ENCODE measurements around the gene ALPL.

ALPL gene

DNA sequence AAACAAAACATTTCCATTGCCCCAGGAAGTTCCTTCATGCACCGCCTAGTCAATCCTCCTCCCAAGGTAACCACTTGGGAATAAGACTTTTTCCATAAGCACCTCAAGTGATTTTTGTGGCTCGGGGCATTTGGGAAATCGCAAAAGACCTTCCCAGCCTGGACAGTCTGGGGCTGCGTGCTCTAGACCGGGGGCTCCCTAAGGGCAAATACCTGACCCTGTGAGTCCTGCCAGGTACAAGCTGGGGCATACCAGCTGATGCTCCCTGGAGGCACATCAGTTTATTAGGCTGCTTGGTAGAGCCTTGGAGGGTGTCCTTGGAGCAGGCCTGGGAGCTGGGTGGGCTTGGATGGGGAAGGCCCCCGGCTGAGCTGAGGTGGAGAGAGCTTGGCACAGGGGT lies 34.4 kb downstream of the ALPL start:
- no peak overlapping the region for H3K4me3 ChIP-seq (ENCODE audit: low read depth, low read length)
- TF ChIP-seq, protein P1, sequence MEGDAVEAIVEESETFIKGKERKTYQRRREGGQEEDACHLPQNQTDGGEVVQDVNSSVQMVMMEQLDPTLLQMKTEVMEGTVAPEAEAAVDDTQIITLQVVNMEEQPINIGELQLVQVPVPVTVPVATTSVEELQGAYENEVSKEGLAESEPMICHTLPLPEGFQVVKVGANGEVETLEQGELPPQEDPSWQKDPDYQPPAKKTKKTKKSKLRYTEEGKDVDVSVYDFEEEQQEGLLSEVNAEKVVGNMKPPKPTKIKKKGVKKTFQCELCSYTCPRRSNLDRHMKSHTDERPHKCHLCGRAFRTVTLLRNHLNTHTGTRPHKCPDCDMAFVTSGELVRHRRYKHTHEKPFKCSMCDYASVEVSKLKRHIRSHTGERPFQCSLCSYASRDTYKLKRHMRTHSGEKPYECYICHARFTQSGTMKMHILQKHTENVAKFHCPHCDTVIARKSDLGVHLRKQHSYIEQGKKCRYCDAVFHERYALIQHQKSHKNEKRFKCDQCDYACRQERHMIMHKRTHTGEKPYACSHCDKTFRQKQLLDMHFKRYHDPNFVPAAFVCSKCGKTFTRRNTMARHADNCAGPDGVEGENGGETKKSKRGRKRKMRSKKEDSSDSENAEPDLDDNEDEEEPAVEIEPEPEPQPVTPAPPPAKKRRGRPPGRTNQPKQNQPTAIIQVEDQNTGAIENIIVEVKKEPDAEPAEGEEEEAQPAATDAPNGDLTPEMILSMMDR (IDR thresholded peaks at IDR 0.05; ENCODE audit: low read depth, low read length), result no peak
- no peak for DNase-seq (ENCODE audit: low read depth, low spot score)
- in situ Hi-C loops (cut with HindIII; ENCODE audit: low sequenced_read_pairs), result no loop called here

DNA sequence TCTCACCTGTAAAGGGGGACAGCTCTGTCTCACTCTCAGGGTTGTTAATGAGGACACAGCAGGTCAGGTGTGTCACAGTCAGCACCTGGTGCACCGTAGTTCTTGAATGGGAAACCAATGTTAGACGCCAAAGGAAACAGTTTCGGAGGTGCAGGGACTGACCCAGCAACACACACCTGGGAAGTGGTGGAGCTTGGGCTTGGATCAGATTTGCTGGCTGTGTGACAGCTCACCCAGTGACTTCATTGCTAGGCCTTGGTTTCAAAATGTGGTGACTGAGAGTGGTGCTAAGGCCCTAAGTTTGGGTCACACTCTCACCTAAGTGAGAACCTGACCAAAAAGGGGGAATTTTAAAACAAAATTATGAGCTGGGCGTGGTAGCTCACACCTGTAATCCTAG lies 34.9 kb downstream of the ALPL start:
- in situ Hi-C loops (cut with HindIII; ENCODE audit: low sequenced_read_pairs), result no loop called here
- no peak for DNase-seq (ENCODE audit: low read depth, low spot score)
- TF ChIP-seq, protein P1 (IDR thresholded peaks at IDR 0.05; ENCODE audit: low read depth, low read length), result no peak
- no peak overlapping the region for H3K4me3 ChIP-seq (ENCODE audit: low read depth, low read length)

- TF ChIP-seq, protein P1 (IDR thresholded peaks at IDR 0.05; ENCODE audit: low read depth, low read length), result no peak
Measured at GRCh38 chr1:21546122-21546825, 37.1 kb downstream of the ALPL start.

DNA sequence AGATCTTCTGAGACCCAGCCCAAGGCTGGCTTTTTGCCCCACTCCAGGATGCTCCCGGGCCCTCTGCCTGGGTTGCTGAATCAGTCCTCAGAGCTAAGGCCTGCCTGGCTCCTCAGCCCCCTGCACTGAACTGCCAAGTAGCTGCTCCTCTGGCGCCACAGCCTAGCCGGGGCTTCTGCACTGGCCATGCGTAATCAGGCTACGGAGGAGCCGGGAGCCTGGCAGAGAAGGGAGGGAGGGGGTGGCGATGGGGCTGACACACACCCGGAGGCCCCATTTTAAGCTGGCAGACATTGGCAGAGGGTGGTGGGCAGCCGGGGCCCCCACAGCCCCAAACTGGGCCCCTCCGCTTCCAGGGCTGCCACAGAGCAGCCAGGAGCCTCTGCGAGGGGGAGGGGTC lies 38.7 kb downstream of the ALPL start:
- no peak for DNase-seq (ENCODE audit: low read depth, low spot score)

More at GRCh38 chr1:21546122-21546825, 37.1 kb downstream of the ALPL start:
- DNase-seq (ENCODE audit: low read depth, low spot score), result no peak
- in situ Hi-C loops (cut with HindIII; ENCODE audit: low sequenced_read_pairs), result no loop called here
- H3K4me3 ChIP-seq (ENCODE audit: low read depth, low read length), result no peak overlapping the region

DNA sequence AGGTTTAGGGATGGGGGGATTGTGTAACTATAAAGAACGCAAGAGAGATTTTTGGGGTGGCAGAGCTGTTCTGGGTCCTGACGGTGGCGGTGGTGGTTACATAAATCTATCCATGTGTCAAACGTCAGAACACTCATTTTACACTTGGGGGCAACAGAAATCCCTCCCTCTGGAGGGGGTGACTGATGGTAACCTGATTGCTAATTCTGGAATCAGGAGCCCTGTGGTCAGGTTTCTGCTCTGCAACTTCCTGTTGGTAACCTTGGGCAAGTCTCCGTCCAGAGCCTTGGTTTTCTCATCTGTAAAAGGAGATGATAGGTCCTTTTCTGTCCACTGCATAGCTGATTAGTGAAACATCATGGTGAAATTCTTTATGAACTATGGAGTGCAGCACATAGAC lies 40.9 kb downstream of the ALPL start:
- H3K4me3 ChIP-seq (ENCODE audit: low read depth, low read length), result no peak overlapping the region
- DNase-seq (ENCODE audit: low read depth, low spot score), result peak; percentile 20
- TF ChIP-seq, protein P1 (IDR thresholded peaks at IDR 0.05; ENCODE audit: low read depth, low read length), result no peak
- in situ Hi-C loops (cut with HindIII; ENCODE audit: low sequenced_read_pairs), result no loop called here

More for the DNA sequence above, 38.7 kb downstream of the ALPL start:
- in situ Hi-C loops (cut with HindIII; ENCODE audit: low sequenced_read_pairs), result no loop called here
- TF ChIP-seq, protein P1 (IDR thresholded peaks at IDR 0.05; ENCODE audit: low read depth, low read length), result no peak
- H3K4me3 ChIP-seq (ENCODE audit: low read depth, low read length), result no peak overlapping the region

DNA sequence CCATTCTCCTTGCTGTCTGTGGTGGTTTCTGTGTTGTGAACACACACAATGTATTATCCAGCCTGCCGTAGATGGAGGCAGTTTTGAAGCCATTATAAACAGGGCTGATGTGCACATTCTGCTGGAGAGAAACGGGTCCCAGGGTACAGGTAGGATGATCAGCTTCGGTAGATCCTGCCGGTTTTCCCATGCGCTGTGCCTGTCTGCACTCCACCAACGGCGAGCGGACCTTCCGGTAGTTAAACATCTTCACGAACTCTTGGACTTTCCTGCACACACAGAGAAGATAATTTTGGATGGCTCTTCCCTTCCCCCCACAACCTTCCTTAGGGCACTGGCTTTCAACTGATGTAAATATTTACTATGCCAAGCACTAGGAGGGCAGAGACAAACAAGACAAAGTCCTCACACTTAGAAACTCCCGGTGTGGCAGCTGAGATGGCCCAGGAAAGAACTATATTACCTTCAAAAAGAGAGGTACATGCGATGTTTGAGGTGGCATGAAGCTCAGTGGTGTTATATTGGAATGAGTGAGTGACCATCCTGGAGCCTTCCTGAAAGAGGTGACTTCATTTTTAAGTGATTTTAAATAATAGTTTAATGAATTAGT lies 41.7 kb downstream of the ALPL start:
- no peak overlapping the region for H3K4me3 ChIP-seq (ENCODE audit: low read depth, low read length)
- in situ Hi-C loops (cut with HindIII; ENCODE audit: low sequenced_read_pairs), result no loop called here
- DNase-seq (ENCODE audit: low read depth, low spot score), result no peak
- TF ChIP-seq, protein P1 (IDR thresholded peaks at IDR 0.05; ENCODE audit: low read depth, low read length), result no peak
